HFFc6 (cell line): ENCODE data around the gene GJD3. TPM values are rescaled to one million over a fixed set of nuclear protein-coding genes. Genes with fewer than 3 reads are reported as not detected.

ENCODE experiments used
- DNase-seq: peaks from one replicate; pipeline ENCODE4 v3.0.0-alpha.2; 2018
- H3K27ac Mint-ChIP-seq: 2 replicates; pipeline ENCODE4 v1.8.0; 2020; ENCODE audit warnings: mild to moderate bottlenecking, mixed read lengths
- H3K27me3 Mint-ChIP-seq: 2 replicates; pipeline ENCODE4 v1.8.0; 2021; ENCODE audit warnings: mild to moderate bottlenecking, moderate library complexity, mixed read lengths; ENCODE audit not compliant: insufficient read depth
- H3K36me3 Mint-ChIP-seq: 2 replicates; pipeline ENCODE4 v1.8.0; 2021; ENCODE audit warnings: low read depth, mixed read lengths
- H3K4me1 Mint-ChIP-seq: 2 replicates; pipeline ENCODE4 v1.8.0; 2020; ENCODE audit warnings: low read depth, mixed read lengths
- H3K4me3 Mint-ChIP-seq: 2 replicates; pipeline ENCODE4 v1.8.0; 2020; ENCODE audit warnings: mild to moderate bottlenecking, moderate library complexity, mixed read lengths
- H3K9me3 Mint-ChIP-seq: 2 replicates; pipeline ENCODE4 v1.8.0; 2020; ENCODE audit warnings: mild to moderate bottlenecking, mixed read lengths
- CTCF ChIP-seq: fragments of 200-600 bp; sonication (generic); IDR thresholded peaks from 2 replicates; pipeline ENCODE4 v1.5.0; 2021; ENCODE audit warnings: antibody characterized with exemption, mild to moderate bottlenecking
- total RNA-seq, 6 experiments: library from RNA; stranded (reverse); fragmentation: NEBNext Ultra II Directional; extraction: Animal tissue kit (Norgen Biotek cat#: 25700); gene quantifications; 2 replicates in 1 of 6; 3 replicates in 5 of 6; pipeline ENCODE4 v1.2.3, GENCODE V29; 2021

GJD3 gene
- total RNA-seq, 6 experiments from 2014 or later = 0.36 to 1.4 (median 0.81) TPM

DNA sequence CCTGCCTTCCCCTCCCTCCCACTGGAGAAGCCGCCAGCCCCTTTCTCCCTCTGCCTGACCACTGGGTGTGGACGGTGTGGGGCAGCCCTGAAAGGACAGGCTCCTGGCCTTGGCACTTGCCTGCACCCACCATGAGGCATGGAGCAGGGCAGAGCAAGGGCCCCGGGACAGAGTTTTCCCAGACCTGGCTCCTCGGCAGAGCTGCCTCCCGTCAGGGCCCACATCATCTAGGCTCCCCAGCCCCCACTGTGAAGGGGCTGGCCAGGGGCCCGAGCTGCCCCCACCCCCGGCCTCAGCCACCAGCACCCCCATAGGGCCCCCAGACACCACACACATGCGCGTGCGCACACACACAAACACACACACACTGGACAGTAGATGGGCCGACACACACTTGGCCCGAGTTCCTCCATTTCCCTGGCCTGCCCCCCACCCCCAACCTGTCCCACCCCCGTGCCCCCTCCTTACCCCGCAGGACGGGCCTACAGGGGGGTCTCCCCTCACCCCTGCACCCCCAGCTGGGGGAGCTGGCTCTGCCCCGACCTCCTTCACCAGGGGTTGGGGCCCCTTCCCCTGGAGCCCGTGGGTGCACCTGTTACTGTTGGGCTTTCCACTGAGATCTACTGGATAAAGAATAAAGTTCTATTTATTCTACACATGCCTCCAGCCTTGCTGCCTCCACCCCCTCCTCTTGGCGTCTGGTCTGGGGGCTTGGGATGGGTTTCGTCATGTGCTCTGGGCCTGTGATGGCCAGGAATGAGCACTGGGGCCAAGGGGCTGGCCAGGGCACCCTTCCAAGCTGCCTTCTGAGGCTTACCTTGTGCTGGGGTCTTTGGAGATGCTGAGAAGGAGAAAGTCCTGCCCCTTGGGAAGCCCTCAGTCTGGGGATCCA, 7.3 kb downstream of the GJD3 start:
- no peak for TF ChIP-seq CTCF
- H3K27me3 Mint-ChIP-seq = peaks cover 2% of the 10 kb centered on the region
- H3K36me3 Mint-ChIP-seq = peaks cover 5% of the 10 kb centered on the region
- peaks cover 11% of the 10 kb centered on the region for H3K4me1 Mint-ChIP-seq
- DNase-seq = no peak
- H3K4me3 Mint-ChIP-seq = no peak overlapping the region
- no peaks in the 10 kb centered on the region for H3K9me3 Mint-ChIP-seq
- peak overlapping the region; percentile 77; the same call in 1 of the 2 replicates for H3K27ac Mint-ChIP-seq

- Mint-ChIP-seq H3K4me3 (no peak overlapping the region), H3K27me3 (peaks cover 2% of the 10 kb centered on the region), H3K9me3 (no peaks in the 10 kb centered on the region), H3K36me3 (peaks cover 8% of the 10 kb centered on the region), H3K4me1 (peaks cover 11% of the 10 kb centered on the region), H3K27ac (no peak overlapping the region)
- DNase-seq = no peak
- no peak for TF ChIP-seq CTCF
These were observed 8.5 kb downstream of the GJD3 start for GRCh38 chr17:40355804-40356758.

DNA sequence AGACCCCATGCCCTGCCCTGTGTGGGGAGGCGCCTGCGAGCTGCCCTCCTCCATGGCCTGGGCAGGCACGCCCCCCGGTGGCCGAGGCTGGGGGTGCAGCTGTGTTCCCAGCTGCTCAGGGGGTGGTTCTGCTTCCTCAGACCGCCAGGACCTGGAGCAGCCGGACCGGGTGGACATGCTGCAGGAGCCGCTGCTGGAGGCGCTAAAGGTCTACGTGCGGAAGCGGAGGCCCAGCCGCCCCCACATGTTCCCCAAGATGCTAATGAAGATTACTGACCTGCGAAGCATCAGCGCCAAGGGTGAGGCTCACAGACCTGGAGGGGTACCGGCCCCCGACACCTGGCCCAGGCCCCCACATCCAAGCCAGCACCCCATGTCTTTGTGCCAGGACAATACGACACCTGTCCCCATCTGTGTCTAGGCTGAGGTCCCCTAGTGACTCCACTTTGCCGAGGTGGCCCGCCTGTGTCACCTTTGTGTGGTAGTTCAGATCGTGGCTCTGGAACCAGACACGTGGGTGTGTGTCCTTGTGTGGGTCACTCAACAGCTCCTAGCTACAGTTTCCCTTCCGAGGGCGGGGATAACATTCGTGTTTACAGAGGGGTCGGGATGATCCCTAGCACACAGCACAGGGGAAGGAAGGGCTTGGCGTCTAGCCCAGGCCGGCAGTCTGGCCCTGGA, 9.3 kb downstream of the GJD3 start:
- DNase-seq = peak; percentile 33
- H3K4me3 Mint-ChIP-seq = no peak overlapping the region
- H3K9me3 Mint-ChIP-seq = no peaks in the 10 kb centered on the region
- H3K27ac Mint-ChIP-seq = no peak overlapping the region
- H3K4me1 Mint-ChIP-seq = peaks cover 12% of the 10 kb centered on the region
- peak; percentile 98 for TF ChIP-seq CTCF
- H3K27me3 Mint-ChIP-seq = peaks cover 2% of the 10 kb centered on the region
- H3K36me3 Mint-ChIP-seq = peaks cover 9% of the 10 kb centered on the region

- peaks cover 17% of the 10 kb centered on the region for H3K36me3 Mint-ChIP-seq
- no peaks in the 10 kb centered on the region for H3K9me3 Mint-ChIP-seq
- peaks cover 2% of the 10 kb centered on the region for H3K27me3 Mint-ChIP-seq
- no peak for TF ChIP-seq CTCF
- H3K4me3 Mint-ChIP-seq = no peak overlapping the region
- H3K27ac Mint-ChIP-seq = no peak overlapping the region
- peaks cover 20% of the 10 kb centered on the region for H3K4me1 Mint-ChIP-seq
- DNase-seq = no peak
These were observed 10.1 kb downstream of the GJD3 start for GRCh38 chr17:40354221-40355122.
